ENCODE measurements around the gene BRCA1.
"Not testable (repeated sequence)": the region's sequence is repeated elsewhere in the genome, so short reads cannot be mapped to it uniquely, and the experiment has no call there.

BRCA1 gene

GRCh38 chr17:43155666-43156065 is 30.5 kb upstream of the BRCA1 start:
- no peak for DNase-seq (ENCODE audit: low read depth)
- H3K4me3 ChIP-seq (ENCODE audit: low read length) = no peak overlapping the region
- TF ChIP-seq CTCF (IDR thresholded peaks at IDR 0.05; ENCODE audit: insufficient read depth, low read depth, low read length, missing control alignments) = no peak

GRCh38 chr17:43153197-43153835 is 28.2 kb upstream of the BRCA1 start:
- DNase-seq (ENCODE audit: low read depth); H3K4me3 ChIP-seq (ENCODE audit: low read length): not testable (repeated sequence)

- DNase-seq (ENCODE audit: low read depth) = no peak
- H3K4me3 ChIP-seq (ENCODE audit: low read length) = no peak overlapping the region
- no peak for TF ChIP-seq CTCF (IDR thresholded peaks at IDR 0.05; ENCODE audit: insufficient read depth, low read depth, low read length, missing control alignments)
Measured at GRCh38 chr17:43151880-43152456, 26.8 kb upstream of the BRCA1 start.

GRCh38 chr17:43146649-43147048 is 21.5 kb upstream of the BRCA1 start:
- DNase-seq (ENCODE audit: low read depth) = no peak
- no peak for TF ChIP-seq CTCF (IDR thresholded peaks at IDR 0.05; ENCODE audit: insufficient read depth, low read depth, low read length, missing control alignments)
- H3K4me3 ChIP-seq (ENCODE audit: low read length) = no peak overlapping the region

- no peak for DNase-seq (ENCODE audit: low read depth)
- TF ChIP-seq CTCF (IDR thresholded peaks at IDR 0.05; ENCODE audit: insufficient read depth, low read depth, low read length, missing control alignments) = no peak
Measured at GRCh38 chr17:43143201-43143600, 18.0 kb upstream of the BRCA1 start.

GRCh38 chr17:43142153-43142552 is 17.0 kb upstream of the BRCA1 start:
- DNase-seq (ENCODE audit: low read depth) = no peak
- no peak for TF ChIP-seq CTCF (IDR thresholded peaks at IDR 0.05; ENCODE audit: insufficient read depth, low read depth, low read length, missing control alignments)
- H3K4me3 ChIP-seq (ENCODE audit: low read length) = no peak overlapping the region

More at GRCh38 chr17:43143201-43143600, 18.0 kb upstream of the BRCA1 start:
- H3K4me3 ChIP-seq (ENCODE audit: low read length) = no peak overlapping the region

GRCh38 chr17:43140396-43141332 is 15.5 kb upstream of the BRCA1 start:
- TF ChIP-seq CTCF (IDR thresholded peaks at IDR 0.05; ENCODE audit: insufficient read depth, low read depth, low read length, missing control alignments) = no peak
- DNase-seq (ENCODE audit: low read depth) = no peak
- no peak overlapping the region for H3K4me3 ChIP-seq (ENCODE audit: low read length)

GRCh38 chr17:43138531-43138930 is 13.4 kb upstream of the BRCA1 start:
- H3K4me3 ChIP-seq (ENCODE audit: low read length); DNase-seq (ENCODE audit: low read depth): not testable (repeated sequence)

- H3K4me3 ChIP-seq (ENCODE audit: low read length); DNase-seq (ENCODE audit: low read depth): not testable (repeated sequence)
Measured at GRCh38 chr17:43136574-43136973, 11.4 kb upstream of the BRCA1 start.
